Measurements from ENCODE around the gene NDST1.
"Not testable (repeated sequence)": the region's sequence is repeated elsewhere in the genome, so short reads cannot be mapped to it uniquely, and the experiment has no call there.

NDST1 gene

DNA sequence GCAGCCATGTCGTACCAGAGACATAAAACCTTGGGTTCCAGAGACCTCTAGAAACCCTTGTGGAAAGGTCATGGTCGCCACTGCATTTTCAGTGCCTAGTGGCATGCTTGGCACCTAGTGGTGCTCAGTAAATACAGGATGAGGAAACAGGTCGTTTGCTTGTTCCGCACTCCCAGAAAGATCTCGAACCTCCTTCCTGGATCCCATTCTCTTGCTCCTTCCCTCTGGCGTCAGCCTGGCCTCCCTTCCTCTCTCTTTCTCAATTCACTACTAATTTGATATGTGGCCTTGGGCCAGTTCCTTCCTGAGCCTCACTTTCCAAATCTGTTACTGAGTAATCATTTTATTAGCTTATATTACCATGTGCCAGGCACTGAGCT, 4.4 kb downstream of the NDST1 start:
- no peak for TF ChIP-seq CTCF (IDR thresholded peaks at IDR 0.05; ENCODE audit: insufficient read depth, missing control alignments)
- no peak for FAIRE-seq

GRCh38 chr5:150513375-150514309, 5.7 kb downstream of the NDST1 start:
- no peak for TF ChIP-seq CTCF (IDR thresholded peaks at IDR 0.05; ENCODE audit: insufficient read depth, missing control alignments)
- FAIRE-seq (no peak), DNase-seq (ENCODE audit: insufficient read length, low spot score) (no peak)

More for the DNA sequence above, 4.4 kb downstream of the NDST1 start:
- DNase-seq (ENCODE audit: insufficient read length, low spot score) = no peak

DNA sequence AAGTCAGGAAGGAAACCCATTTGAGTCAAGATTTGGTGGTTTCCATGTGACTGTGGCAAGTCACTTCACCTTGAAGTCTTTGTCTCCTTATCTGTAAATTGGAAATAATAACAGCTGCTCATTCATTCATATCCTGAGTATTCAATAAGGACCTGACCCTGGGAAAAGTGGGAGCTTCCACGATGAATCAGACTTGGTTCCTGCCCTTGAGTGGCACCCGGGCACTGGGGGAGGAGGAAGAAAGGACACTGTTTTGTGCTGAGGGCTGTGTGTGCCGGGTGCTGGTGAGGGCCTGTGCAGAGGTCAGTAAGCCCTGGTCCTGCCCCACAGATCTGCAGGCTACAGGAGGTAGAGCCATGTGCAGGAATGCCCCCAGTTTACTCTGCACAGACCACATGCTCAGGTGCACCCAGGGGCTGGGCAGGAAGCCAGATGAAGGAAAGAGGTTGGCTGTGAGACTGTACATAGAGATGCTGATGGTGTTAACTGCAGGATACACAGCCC, 6.8 kb downstream of the NDST1 start:
- TF ChIP-seq CTCF (IDR thresholded peaks at IDR 0.05; ENCODE audit: insufficient read depth, missing control alignments) = no peak
- no peak for FAIRE-seq
- no peak for DNase-seq (ENCODE audit: insufficient read length, low spot score)

DNA sequence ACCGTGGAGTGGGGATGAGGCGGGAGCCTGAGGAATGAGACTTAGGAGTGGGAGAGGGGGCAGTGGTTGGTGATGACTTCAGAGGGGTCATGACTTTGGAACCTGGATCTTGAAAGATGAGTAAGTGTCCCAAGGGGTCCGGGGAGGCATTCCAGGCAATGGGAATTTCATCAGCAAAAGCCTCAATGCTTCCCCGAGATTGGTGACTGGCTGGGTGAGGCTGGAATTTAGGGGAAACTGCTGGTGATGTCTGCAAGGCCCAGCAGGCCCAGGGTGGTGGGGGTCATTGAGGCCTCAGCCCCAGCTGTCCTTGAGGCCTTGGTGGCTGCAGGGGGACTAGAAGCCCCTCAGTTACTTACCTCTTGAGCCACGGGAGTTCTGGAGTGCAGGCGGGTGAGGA, 7.5 kb downstream of the NDST1 start:
- no peak for TF ChIP-seq CTCF (IDR thresholded peaks at IDR 0.05; ENCODE audit: insufficient read depth, missing control alignments)
- DNase-seq (ENCODE audit: insufficient read length, low spot score) (no peak), FAIRE-seq (no peak)

DNA sequence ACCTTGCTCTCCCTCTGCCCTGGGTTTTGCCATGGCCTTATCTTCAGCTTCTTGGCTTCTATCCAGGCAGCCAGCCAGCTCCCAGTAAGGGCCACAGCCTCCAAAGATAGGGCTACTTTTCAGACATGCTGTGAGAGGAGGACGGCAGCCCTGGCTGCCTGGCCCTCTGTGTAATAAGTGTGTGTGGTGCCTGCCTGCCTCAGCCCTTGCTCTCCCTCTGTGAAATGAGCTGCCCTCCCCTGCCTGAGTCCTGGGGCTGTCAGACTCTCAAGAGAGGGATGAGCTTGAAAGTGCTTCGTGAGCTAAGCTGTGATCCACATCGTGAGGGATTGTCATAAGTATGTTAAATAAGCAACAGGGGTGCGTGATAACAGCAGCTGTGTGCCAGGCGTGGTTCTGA, 8.1 kb downstream of the NDST1 start:
- DNase-seq (ENCODE audit: insufficient read length, low spot score) (peak; percentile 64), FAIRE-seq (no peak)
- TF ChIP-seq CTCF (IDR thresholded peaks at IDR 0.05; ENCODE audit: insufficient read depth, missing control alignments) = no peak

DNA sequence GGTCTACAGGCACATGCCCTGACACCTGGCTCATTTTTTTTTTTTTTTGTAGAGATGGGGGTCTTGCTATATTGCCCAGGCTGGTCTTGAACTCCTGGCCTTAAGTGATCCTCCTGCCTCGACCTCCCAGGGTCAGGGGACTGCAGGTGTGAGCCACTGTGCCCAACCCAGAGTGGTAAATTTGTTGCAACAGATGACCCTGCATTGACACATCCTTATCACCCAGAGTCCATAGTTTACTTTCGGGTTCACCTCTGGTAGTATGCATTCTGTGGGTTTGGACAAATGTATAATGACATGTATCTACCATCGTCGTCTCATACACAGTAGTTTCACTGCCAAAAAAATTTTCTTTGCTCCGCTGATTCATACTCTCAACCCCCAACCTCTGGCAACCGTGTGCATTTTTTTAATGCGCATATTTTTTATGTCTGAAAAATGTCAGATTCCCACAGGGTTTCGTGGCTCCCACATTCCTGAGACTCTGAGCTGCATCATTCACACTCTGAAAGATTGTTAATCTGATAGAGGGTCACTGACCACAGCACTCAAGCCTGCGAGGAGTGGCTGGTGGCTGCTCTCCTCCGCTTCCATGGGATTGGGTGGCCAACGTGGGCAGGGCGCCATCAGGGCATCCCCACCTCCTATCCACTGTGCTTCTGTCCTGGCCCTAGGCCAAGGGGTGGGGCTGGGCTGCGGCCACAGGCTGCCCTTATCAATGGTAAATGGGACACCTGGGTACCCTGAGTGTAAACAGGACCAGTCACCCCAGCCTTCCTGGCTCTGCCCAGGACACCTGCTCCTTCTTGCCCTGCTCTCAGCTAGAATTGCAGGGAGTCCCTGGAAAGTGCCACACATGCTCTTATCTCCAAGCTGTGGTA, 9.6 kb downstream of the NDST1 start:
- FAIRE-seq (no peak), DNase-seq (ENCODE audit: insufficient read length, low spot score) (no peak)
- no peak for TF ChIP-seq CTCF (IDR thresholded peaks at IDR 0.05; ENCODE audit: insufficient read depth, missing control alignments)

DNA sequence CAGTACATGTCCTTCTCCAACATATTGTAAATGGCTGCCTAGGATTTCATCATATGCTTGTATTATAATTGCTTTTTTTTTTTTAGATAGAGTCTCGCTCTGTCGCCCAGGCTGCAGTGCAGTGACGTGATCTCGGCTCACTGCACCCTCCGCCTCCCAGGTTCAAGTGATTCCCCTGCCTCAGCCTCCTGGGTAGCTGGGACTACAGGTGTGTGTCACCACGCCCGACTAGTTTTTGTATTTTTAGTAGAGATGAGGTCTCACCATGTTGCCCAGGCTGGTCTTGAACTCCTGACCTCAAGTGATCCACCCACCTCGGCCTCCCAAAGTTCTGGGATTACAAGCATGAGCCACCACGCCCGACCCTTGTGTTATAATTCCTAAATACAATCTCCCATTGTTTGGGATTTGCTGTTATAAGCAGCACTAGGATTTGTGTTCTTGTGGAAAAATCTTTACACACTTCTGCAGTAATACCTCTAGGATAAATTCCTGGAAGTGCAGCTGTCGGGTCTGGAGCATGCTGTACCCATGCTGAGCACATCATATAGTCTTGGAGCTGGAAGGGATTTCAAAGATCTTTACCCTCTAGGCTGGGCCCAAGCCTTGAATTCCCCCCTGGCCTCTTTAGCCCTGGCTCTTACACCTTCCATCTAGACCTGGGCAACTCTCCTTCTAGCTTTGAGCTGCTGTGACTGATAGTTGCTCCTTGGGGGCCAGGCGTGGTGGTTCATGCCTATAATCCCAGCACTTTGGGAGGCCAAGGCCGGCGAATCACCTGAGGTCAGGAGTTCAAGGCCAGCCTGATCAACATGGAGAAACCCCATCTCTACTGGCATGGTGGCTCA, 11.0 kb downstream of the NDST1 start:
- peak; percentile 47 for DNase-seq (ENCODE audit: insufficient read length, low spot score)
- FAIRE-seq = not testable (repeated sequence)

All from D721Med (cell line).